ENCODE results near the gene GRK3. TPM values are rescaled to one million over a fixed set of nuclear protein-coding genes. Genes with fewer than 3 reads are reported as not detected.

The GRK3 gene
- total and polyA plus RNA-seq, 2 of the 4 experiments (the other 2 are of a cell fraction) = 0.58 to 1.6 TPM

DNA sequence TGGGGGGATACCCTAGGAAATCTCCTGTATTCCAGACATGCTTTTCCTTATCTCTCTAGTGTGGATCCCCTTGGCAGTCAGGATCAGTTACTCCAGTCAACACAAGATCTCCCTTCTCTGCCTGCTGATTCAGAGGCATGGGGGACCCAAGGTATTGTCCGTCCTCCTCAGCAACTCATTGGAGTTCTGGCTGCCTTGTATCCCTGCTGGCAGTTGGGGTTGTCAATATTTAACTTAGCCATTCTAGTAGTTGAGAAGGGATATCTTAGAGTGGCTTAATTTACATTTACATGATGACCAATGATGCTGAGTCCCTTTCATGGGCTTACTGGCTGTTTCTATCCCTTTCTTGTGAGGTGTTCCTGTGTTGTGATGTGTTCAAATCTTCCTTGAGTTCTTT lies 74.2 kb downstream of the GRK3 start:
- no peak overlapping the region for H2AK9ac ChIP-seq (replicated peaks; ENCODE audit: low read depth, low read length, poor library complexity)
- no peak overlapping the region for H4K5ac ChIP-seq (ENCODE audit: low read depth, low read length)
- ChIA-PET CTCF (no interaction called here), POLR2A (ENCODE audit: unreplicated experiment) (no interaction called here)
- H2BK5ac ChIP-seq (ENCODE audit: low read depth, low read length, poor library complexity, severe bottlenecking) = no peak overlapping the region
- no peaks in the 10 kb centered on the region for H3K4me1 ChIP-seq (ENCODE audit: control insufficient read depth, insufficient read depth, low read length)
- H3K4me3 ChIP-seq (ENCODE audit: insufficient read depth, low read depth, low read length) = no peak overlapping the region
- no peak for ATAC-seq (ENCODE audit: low read depth)
- no peak overlapping the region for H3K9ac ChIP-seq (ENCODE audit: low read depth, low read length)
- no peak overlapping the region for H3K14ac ChIP-seq (replicated peaks; ENCODE audit: low read depth, low read length)
- H3K9me1 ChIP-seq (ENCODE audit: insufficient read depth, low read length) = no peaks in the 10 kb centered on the region
- no peak overlapping the region for H3K4ac ChIP-seq (ENCODE audit: low read depth, low read length)
- in situ Hi-C loops (cut with MboI; ENCODE audit: low sequenced_read_pairs) (no loop called here), intact Hi-C loops (cut with micrococcal nuclease) (no loop called here), dilution Hi-C loops (cut with HindIII; ENCODE audit: low sequenced_read_pairs, unreplicated experiment) (no loop called here)
- no peak overlapping the region for H2AK5ac ChIP-seq (ENCODE audit: low read depth, low read length)
- H3K27me3 ChIP-seq (ENCODE audit: control insufficient read depth, insufficient read depth, low read length) = no peaks in the 10 kb centered on the region
- BruUV-seq (replicated peaks) = no TSS peak
- H3K18ac ChIP-seq (ENCODE audit: low read depth, low read length) = no peak overlapping the region
- no peak overlapping the region for H3K56ac ChIP-seq (ENCODE audit: extremely low read depth, insufficient read depth, low read length)
- no peaks in the 10 kb centered on the region for H3K9me3 ChIP-seq (ENCODE audit: control insufficient read depth, insufficient read depth, low read length)
- H2AFZ ChIP-seq (replicated peaks; ENCODE audit: low read length, poor library complexity) = no peak overlapping the region
- no peak overlapping the region for H2BK20ac ChIP-seq (ENCODE audit: low read depth, low read length)
- H3K36me3 ChIP-seq (ENCODE audit: control insufficient read depth, insufficient read depth, low read length) = no peaks in the 10 kb centered on the region
- no peaks in the 10 kb centered on the region for H4K20me1 ChIP-seq (ENCODE audit: insufficient read depth, low read length)
- H3K27ac ChIP-seq (ENCODE audit: insufficient read depth, low read length) = no peak overlapping the region
- no peak overlapping the region for H4K8ac ChIP-seq (ENCODE audit: low read depth in 2 of 2, low read length in 2 of 2)
- H3K4me2 ChIP-seq (ENCODE audit: low read depth, low read length) = no peak overlapping the region
- no peak overlapping the region for H2BK120ac ChIP-seq (ENCODE audit: low read depth, low read length)
- no peak for TF ChIP-seq RAD21 (IDR thresholded peaks at IDR 0.05; ENCODE audit: low read length)
- no peak for TF ChIP-seq MXI1 (IDR thresholded peaks at IDR 0.05; ENCODE audit: borderline replicate concordance, low read depth, low read length)
- no peak for TF ChIP-seq CTCF (conservative IDR thresholded peaks at IDR 0.05; ENCODE audit: low read depth, low read length)
- no peak for TF ChIP-seq USF2 (IDR thresholded peaks at IDR 0.05; ENCODE audit: low read depth, low read length)
- no peak for TF ChIP-seq POLR2A (IDR thresholded peaks at IDR 0.05; ENCODE audit: low read depth, low read length)
- H2BK15ac ChIP-seq (ENCODE audit: low read depth, low read length) = no peak overlapping the region
- WGBS, 2 experiments (ENCODE audit: extremely low coverage in 2 of 2, insufficient read length in 1 of 2) = no CpG with 5 or more reads among the region's 1 CpG
- no peak overlapping the region for H3K23ac ChIP-seq (ENCODE audit: low read depth, low read length)
- no peak overlapping the region for H4K91ac ChIP-seq (ENCODE audit: insufficient read depth, low read depth, low read length)
- H3K79me1 ChIP-seq (ENCODE audit: low read depth in 1 of 2, low read length in 2 of 2) = no peaks in the 10 kb centered on the region
- no peak for DNase-seq

All from IMR-90 (cell line).